Hematopoietic multipotent progenitor cell (in vitro differentiated cells): ENCODE measurements around the gene GTF2H4. TPM values are rescaled to one million over a fixed set of nuclear protein-coding genes. Genes with fewer than 3 reads are reported as not detected.
"Not testable (repeated sequence)": the region's sequence is repeated elsewhere in the genome, so short reads cannot be mapped to it uniquely, and the experiment has no call there.

Source experiments
- DNase-seq, 3 donors: peaks; one replicate each; pipeline ENCODE4 v3.0.0-alpha.2; 2011 to 2015; ENCODE audit warnings: low read depth in 2 of 3, low spot score in 2 of 3
- total RNA-seq: library from RNA; depleted of rRNA; stranded (reverse); fragments of >200 nt; gene quantifications from one replicate; pipeline ENCODE4 v1.2.3, GENCODE V29; 2012

The GTF2H4 gene
- 19.1 TPM for total RNA-seq

DNA sequence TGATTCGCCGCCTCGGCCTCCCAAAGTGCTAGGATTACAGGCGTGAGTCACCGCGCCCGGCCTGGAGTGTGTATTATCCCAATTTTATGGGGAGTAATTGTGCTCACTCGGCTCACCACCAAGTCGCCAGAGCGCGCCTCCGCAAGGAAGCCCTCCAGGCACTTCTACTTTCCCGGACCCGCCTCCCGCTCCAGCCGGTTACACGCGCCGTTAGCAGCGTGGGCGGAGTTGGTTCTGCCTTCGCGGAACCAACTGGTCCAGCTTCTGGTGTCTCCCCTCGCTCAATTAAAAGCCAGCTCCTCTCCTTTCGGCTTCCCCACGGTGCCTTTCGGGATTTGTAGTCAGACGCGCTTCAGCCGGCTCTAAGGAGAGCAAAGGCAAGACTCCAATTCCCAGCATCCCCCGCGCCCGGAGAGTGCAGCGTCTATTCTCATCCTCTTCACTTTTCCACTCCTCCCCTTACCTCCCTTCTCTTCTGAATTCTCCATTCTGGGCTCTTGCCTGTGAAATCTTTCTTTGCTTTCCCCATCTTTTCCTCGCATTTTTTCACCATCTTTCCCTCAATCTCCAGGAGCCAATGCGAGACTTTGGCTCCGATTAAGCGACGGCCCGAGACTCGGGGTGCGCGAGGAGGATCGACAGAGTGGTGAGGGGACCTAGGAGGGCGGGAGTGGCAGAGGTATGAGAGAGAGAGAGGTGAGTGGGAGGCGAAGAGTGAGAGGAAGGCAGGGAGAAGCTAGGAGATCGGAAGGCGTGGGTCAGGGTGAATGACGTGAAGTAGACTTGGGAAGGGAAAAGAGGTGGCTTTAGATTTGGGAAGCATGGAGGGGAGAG lies at the start of gene GTF2H4:
TSS of gene GTF2H4 (plus strand) at position 450 of the 834 bp plus-strand sequence.
- peak; percentile 81 to 98 (median 95) for DNase-seq

DNA sequence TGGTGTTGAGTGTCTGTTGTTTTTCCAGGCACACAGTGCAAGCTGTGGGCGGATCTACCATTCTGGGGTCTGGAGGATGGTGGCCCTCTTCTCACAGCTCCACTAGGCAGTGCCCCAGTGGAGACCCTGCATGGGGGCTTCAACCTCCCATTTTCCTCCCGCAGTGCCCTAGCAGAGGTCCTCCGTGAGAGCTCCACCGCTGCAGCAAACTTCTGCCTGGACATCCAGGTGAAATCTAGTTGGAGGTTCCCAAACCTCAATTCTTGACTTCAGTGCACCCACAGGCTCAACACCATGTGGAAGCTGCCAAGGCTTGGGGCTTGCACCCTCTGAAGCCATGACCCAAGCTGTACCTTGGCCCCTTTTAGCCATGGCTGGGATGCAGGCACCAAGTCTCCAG lies 48.3 kb upstream of the GTF2H4 start:
- not testable (repeated sequence) for DNase-seq

DNA sequence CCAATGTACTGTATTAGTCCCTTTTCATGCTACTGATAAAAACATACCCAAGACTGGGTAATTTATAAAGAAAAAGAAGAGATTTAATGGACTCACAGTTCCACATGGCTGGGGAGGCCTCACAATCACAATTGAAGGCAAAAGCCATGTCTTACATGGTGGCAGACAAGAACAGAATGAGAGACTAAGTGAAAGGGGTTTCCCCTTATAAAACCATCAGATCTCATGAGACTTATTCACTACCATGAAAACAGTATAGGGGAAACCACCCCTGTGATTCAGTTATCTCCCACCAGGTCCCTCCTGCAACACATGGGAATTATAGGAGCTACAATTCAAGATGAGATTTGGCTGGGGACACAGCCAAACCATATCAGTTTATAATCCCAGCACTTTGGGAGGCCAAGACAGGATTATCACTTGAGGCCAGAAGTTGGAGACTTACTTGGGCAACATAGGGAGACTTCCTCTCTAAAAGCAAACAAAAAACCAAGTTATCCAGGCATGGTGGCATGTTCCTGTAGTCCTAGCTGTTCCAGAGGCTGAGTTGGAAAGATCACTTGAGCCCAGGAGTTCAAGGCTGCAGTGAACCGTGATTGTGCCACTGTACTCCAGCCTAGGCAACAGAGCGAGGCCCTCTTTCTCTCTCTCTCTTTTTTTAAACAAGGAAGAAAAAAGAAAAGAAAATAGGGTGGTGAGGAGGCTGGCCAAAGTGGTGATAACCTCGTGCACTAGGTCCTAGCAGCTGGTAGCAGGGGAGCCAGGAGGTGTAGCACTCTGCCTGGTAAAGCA lies 46.6 kb upstream of the GTF2H4 start:
- DNase-seq = no peak

GRCh38 chr6:30862156-30862875 lies 45.7 kb upstream of the GTF2H4 start:
- no peak for DNase-seq

GRCh38 chr6:30864325-30864724 lies 43.7 kb upstream of the GTF2H4 start:
- no peak for DNase-seq

- DNase-seq = not testable (repeated sequence)
Observed at GRCh38 chr6:30869241-30869749, 38.7 kb upstream of the GTF2H4 start.

GRCh38 chr6:30870546-30870945 lies 37.5 kb upstream of the GTF2H4 start:
- DNase-seq = no peak

- no peak for DNase-seq
Observed at GRCh38 chr6:30871592-30872183, 36.3 kb upstream of the GTF2H4 start.

GRCh38 chr6:30873137-30873640 lies 34.8 kb upstream of the GTF2H4 start:
- DNase-seq = no peak

DNA sequence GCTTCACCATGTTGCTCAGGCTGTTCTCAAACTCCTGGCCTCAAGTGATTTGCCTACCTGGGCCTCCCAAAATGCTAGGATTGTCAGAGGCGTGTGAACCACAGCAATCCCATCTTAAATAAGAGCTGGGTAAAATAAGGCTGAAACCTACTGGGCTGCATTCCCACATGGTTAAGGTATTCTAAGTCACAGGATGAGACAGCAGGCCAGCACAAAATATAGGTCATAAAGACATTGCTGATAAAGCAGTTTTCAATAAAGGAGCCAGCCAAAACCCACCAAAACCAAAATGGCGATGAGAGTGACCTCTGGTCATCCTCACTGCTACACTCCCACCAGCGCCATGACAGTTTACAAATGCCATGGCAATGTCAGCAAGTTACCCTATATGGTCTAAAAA lies 34.2 kb upstream of the GTF2H4 start:
- DNase-seq = not testable (repeated sequence)

DNA sequence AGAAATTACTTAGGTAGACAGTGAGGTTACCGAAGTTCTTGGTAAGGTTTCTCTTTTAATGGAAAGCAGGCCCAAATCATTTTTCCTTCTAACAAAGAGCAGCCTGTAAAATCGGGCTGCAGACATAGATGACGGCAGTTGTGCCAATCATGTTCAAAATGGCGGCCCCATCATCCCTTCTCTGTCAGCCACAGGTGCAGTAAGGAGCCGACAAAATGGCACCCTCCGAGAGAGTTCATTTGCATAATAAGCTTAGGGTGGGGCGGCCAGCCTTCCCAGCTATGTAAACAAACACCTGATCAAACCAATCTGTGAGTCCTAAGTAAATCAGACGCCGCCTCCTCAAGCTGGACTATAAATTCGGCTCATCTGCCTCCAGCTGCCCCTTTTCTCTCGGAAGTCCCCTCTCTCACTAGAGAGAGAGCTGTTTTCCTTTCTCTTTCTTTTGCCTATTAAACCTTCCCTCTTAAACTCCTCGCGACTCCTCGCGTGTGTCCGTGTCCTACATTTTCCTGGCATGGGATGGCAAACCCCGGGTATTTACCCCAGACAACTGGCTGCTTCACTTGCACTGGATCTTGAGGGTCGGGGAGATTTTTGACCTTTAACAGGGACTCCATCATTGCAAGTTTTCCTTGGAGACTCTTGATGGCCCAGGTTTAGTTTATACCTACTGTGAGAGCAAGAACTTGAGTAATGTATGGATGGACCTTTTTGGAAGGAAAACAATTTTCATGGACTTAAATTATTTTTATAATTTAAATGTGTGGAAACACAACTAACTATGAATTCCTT lies 32.6 kb upstream of the GTF2H4 start:
- DNase-seq = no peak

DNA sequence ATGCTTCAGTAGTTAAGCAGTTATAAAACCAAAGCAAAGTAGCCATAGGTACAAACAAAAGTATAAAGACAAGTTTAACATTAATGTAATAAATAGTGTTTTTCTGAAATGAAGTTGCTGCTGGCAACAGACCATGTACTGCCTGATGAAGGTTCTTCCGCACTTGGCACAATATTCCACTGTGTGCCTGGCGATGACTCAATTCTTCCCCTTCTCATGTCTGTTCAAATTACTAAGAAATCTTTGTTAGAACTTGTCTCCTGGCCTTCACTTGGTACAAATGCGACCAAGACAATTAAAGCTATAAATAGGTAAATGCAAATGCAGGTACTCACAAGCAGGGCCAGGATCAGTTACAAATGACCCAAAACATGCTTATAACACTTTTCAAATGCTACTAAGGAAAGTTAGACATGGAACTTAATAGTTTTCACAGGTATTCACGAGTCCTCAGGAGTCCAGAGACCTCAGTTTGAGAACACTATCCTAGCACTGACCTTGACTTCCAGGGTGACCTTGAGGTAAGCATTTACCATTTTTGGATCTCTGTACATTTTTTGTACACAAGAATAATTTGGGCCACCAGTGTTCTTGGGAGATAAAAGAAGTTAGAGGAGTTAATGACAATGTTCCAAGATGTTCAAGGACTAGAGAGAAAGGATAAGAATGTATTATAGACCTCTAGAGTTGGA lies 31.8 kb upstream of the GTF2H4 start:
- DNase-seq = no peak

DNA sequence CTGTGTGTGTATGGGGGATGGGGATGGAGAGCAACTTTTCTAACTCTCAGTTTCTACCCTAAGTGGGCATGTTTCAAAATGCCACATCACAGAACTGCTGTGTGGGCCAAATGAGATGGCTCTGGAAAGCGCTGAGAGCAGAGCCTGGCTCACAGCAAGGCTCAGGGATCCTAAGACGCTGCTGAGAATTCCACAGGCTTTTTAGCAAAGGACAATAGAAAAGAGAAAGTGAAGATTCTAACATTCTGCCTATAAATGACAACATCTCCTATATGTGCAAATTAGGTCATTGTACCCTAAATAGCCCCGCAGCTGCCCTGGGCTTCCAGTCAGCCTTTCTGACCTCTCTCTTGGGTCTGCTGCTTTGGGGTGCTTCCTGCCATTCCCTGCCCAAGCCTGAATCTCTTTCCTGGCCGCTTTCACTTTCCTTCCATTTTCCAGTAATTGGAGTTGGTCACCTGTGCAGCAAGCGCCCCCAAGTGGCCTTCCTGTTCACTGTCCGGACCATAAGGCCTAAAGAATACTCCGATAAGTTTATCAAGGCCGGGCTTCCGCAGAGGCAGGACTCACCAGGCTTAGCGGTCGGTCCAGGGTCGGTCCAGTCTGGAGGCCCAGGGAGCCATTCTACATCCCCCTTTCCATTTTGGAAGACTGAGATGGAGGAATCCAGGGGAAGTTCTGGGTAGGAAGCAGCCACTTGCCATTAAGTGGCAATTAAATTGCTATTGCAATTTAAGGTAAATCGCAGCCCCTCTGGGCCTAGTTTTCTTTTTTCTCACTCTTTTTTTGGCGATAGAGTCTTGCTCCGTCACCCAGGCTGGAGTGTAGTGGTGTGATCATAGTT lies 30.4 kb upstream of the GTF2H4 start:
- DNase-seq = peak; percentile 50 to 78 (median 74)

DNA sequence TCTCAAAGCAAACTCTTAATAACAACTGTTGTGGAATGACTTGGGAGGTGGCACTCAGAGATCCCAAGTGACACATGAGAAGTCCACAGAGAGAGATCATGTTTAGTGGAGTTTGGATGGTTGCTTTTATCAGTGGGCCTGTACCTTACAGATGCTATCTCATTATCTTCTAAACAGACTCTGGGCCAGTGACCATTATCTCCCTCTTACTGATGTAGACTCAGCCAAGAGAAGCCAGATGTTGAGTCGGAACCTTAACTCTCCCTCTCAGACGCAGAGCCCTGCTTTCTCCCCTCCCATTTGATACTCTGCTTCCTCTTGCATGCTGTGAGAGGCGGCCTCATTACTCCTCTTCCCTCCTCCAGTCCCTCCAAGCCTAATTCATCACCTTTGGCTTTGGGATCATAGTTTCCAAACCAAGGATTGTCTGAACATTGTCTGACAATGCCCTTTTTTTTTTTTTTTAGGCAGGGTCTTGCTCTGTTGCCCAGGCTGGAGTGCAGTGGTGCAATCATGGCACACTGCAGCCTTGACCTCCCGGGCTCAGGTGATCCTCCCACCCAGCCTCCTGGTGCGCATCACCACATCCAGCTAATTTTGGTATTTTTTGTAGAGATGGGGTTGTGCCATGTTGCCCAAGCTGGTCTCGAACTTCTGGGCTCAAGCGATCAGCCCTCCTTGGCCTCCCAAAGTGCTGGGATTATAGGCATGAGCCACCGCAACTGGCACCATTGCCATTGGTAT lies 28.2 kb upstream of the GTF2H4 start:
- DNase-seq = no peak

- DNase-seq = no peak
Observed at GRCh38 chr6:30880698-30881252, 27.2 kb upstream of the GTF2H4 start.

GRCh38 chr6:30881392-30882203 lies 26.4 kb upstream of the GTF2H4 start:
- DNase-seq = no peak
